Ascending aorta (tissue), 2 donors: Measurements from ENCODE around the gene AQP1. TPM values are rescaled to one million over a fixed set of nuclear protein-coding genes. Genes with fewer than 3 reads are reported as not detected.

Experiments
- DNase-seq, 2 donors: peaks; one replicate each; pipeline ENCODE4 v3.0.0-alpha.2; 2019; ENCODE audit warnings: low spot score in 2 of 2
- H3K27ac ChIP-seq, 2 donors: fragments of 200-600 bp; sonication (generic); one replicate each; pipeline ENCODE4 v1.5.1; 2016 to 2017; ENCODE audit warnings: mild to moderate bottlenecking in 1 of 2
- H3K27me3 ChIP-seq: fragments of 200-600 bp; sonication (generic); one replicate; pipeline ENCODE4 v1.5.1; 2017
- H3K36me3 ChIP-seq, 2 donors: fragments of 200-600 bp; sonication (generic); one replicate each; pipeline ENCODE4 v1.5.1; 2016
- H3K4me1 ChIP-seq, 2 donors: fragments of 200-600 bp; sonication (generic); one replicate each; pipeline ENCODE4 v1.5.1; 2016 to 2017; ENCODE audit warnings: mild to moderate bottlenecking in 1 of 2
- H3K4me3 ChIP-seq, 2 donors: fragments of 200-600 bp; sonication (generic); one replicate each; pipeline ENCODE4 v1.5.1; 2016 to 2017; ENCODE audit warnings: mild to moderate bottlenecking in 1 of 2
- H3K9me3 ChIP-seq, 2 donors: fragments of 200-600 bp; sonication (generic); one replicate each; pipeline ENCODE4 v1.5.1; 2016
- CTCF ChIP-seq, 3 experiments: fragments of 200-600 bp in 2 of 3; fragments of 450-650 bp in 1 of 3; sonication (generic) in 2 of 3; IDR thresholded peaks; one replicate each; pipeline ENCODE4 v1.5.1; 2016 to 2019; ENCODE audit warnings: antibody characterized with exemption in 3 of 3, mild to moderate bottlenecking in 1 of 3, moderate library complexity in 1 of 3
- intact Hi-C: fragments of 100-400 bp; cut with DNase I; formaldehyde crosslinking; loops from one replicate; pipeline ENCODE4 v1.15.1; 2023
- total RNA-seq: library from RNA; depleted of rRNA; stranded (reverse); fragments of >200 nt; gene quantifications from one replicate; pipeline ENCODE4 v1.1.0, GENCODE V29; 2016

AQP1 gene
- total RNA-seq, 1 donor from 2014 or later = 2,113 TPM

GRCh38 chr7:30884881-30885280 lies 26.8 kb upstream of the AQP1 start:
- Histone ChIP-seq H3K27me3 (no peaks in the 10 kb centered on the region), H3K4me3 (no peak overlapping the region), H3K27ac (no peak overlapping the region), H3K4me1 (peaks cover 14 to 17% of the 10 kb centered on the region in 2 donors), H3K36me3 (peaks cover 8 to 10% of the 10 kb centered on the region in 2 donors), H3K9me3 (no peaks in the 10 kb centered on the region)
- TF ChIP-seq CTCF (IDR thresholded peaks at IDR 0.05) = no peak
- no peak for DNase-seq
- intact Hi-C loops = no loop called here

GRCh38 chr7:30886608-30887011 lies 25.0 kb upstream of the AQP1 start:
- H3K9me3 ChIP-seq = no peaks in the 10 kb centered on the region
- DNase-seq = no peak
- no peaks in the 10 kb centered on the region for H3K27me3 ChIP-seq
- peaks cover 8 to 10% of the 10 kb centered on the region in 2 donors for H3K36me3 ChIP-seq
- peak overlapping the region; percentile 54 to 72 for H3K27ac ChIP-seq
- TF ChIP-seq CTCF (IDR thresholded peaks at IDR 0.05) = no peak
- H3K4me3 ChIP-seq = no peak overlapping the region
- intact Hi-C loops = no loop called here
- H3K4me1 ChIP-seq = peaks cover 14 to 15% of the 10 kb centered on the region in 2 donors

DNA sequence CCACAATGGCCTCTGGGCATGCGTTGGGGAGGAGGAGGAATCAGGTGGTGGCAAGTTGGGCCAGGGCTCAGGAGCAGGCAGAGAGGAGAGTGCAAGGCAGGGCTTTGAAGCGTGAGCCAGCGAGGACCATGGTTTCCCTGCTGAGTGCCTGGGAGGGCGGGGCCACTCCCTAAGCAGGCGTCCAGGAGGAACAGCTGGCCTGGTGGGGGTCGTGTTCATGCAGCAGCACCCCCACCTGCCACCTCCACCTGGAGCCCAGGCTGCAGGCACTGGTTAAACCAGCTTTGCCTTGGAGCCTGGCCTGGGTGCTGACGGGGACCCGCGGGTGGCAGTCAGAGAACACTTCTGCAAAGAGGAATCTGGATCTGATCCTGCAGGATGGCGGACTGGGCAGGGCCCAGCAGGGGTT lies 24.2 kb upstream of the AQP1 start:
- Histone ChIP-seq H3K27me3 (no peaks in the 10 kb centered on the region), H3K4me3 (no peak overlapping the region), H3K36me3 (peaks cover 8 to 10% of the 10 kb centered on the region in 2 donors), H3K9me3 (no peaks in the 10 kb centered on the region), H3K27ac (peak overlapping the region; percentile 54 to 72), H3K4me1 (peaks cover 14 to 15% of the 10 kb centered on the region in 2 donors)
- intact Hi-C loops = no loop called here
- no peak for TF ChIP-seq CTCF (IDR thresholded peaks at IDR 0.05)
- no peak for DNase-seq

- Histone ChIP-seq H3K36me3 (peaks cover 4 to 10% of the 10 kb centered on the region in 2 donors), H3K27ac (peak overlapping the region; percentile 60 to 72), H3K9me3 (no peaks in the 10 kb centered on the region), H3K27me3 (no peaks in the 10 kb centered on the region), H3K4me1 (peaks cover 21 to 24% of the 10 kb centered on the region in 2 donors), H3K4me3 (no peak overlapping the region)
- DNase-seq = peak in 1 of 2 donors; percentile 90
- intact Hi-C loops = loop anchor here (1.0 to 2.0 kb wide), 2 partner anchors 18 to 24 kb away; no protein-coding TSS in a partner anchor
- TF ChIP-seq CTCF (IDR thresholded peaks at IDR 0.05) = no peak
Observed at GRCh38 chr7:30888747-30889146, 22.9 kb upstream of the AQP1 start.

DNA sequence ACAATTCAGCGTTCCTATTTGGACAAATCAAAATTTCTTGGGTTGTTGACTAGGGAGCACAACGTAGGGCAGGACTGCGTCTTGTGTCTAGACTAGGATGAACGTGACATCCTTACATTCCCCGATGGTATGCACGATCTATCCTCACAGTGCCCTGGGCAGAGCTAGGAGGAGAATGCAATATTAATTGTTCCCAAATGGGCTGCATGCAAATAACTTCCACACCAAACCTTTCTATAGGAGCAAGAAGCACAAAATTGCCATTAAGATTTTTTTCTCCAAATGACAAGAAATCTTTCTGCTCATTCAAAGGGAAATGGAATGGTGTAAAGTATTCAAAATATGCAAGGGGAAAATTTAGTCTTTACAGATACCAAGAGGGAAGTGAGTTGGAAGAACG lies 21.4 kb upstream of the AQP1 start:
- Histone ChIP-seq H3K27ac (peak overlapping the region in 1 of 2 donors; percentile 72), H3K9me3 (no peaks in the 10 kb centered on the region), H3K4me1 (peaks cover 26 to 37% of the 10 kb centered on the region in 2 donors), H3K36me3 (no peaks in the 10 kb centered on the region), H3K4me3 (no peak overlapping the region), H3K27me3 (no peaks in the 10 kb centered on the region)
- no peak for DNase-seq
- intact Hi-C loops = no loop called here
- no peak for TF ChIP-seq CTCF (IDR thresholded peaks at IDR 0.05)

DNA sequence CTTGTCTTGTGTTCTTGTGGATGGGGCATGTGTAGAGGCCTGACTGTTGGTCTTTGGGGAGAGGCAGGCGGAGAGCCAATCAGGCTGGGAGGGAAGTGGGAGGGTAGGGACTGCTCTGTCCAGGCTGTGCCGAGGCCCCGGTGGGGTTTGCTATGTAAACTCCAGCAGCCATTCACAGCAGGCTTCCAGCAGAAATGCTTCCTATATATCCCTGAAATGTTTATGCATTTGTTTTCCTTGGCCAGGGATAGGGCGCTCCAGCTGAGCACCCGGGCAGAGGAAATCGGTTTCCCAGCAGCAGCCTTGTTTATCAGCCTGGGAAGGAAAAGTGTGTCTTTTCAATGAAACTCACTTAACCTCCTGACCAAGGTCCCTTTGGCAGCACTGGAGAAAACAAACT lies 18.3 kb upstream of the AQP1 start:
- Histone ChIP-seq H3K27me3 (no peaks in the 10 kb centered on the region), H3K4me1 (peaks cover 28 to 29% of the 10 kb centered on the region in 2 donors), H3K36me3 (no peaks in the 10 kb centered on the region), H3K4me3 (no peak overlapping the region), H3K9me3 (no peaks in the 10 kb centered on the region), H3K27ac (peak overlapping the region; percentile 72 to 78)
- intact Hi-C loops = no loop called here
- no peak for TF ChIP-seq CTCF (IDR thresholded peaks at IDR 0.05)
- DNase-seq = no peak
